HCT116 (cell line): ENCODE results near the gene EIF4G3. TPM values are rescaled to one million over a fixed set of nuclear protein-coding genes. Genes with fewer than 3 reads are reported as not detected.

Source experiments
- ATAC-seq: fragments of 200-7000 bp; cut with Tn5 transposase; 2 replicates; pipeline ENCODE4 v1.9.1; 2020; ENCODE audit warnings: mild to moderate bottlenecking, moderate library complexity
- BruUV-seq: library from RNA; stranded (reverse); fragments of 400-500 nt; replicated peaks from 2 replicates; lab custom pipeline; 2021; lab: Mats Ljungman, UMichigan
- CTCF ChIA-PET: fragments of 300-600 bp; sonication (Branson Sonifier 250); formaldehyde crosslinking; loops from one replicate; lab custom pipeline; 2021; ENCODE audit warnings: antibody characterized with exemption; lab: Charles Lee
- POLR2A ChIA-PET: fragments of 300-600, 350-600 bp; sonication (Branson Sonifier 250); formaldehyde crosslinking; loops from one replicate; lab custom pipeline; 2021; ENCODE audit warnings: antibody characterized with exemption; lab: Charles Lee
- RAD21 ChIA-PET, 2 experiments: fragments of 300-600 bp; sonication (Branson Sonifier 250); formaldehyde crosslinking; loops; one replicate each; lab custom pipeline; 2023; ENCODE audit warnings: low total read pairs in 2 of 2; ENCODE audit not compliant: uncharacterized antibody in 2 of 2, unreplicated experiment in 2 of 2, low non-redundant PET in 1 of 2; lab: Charles Lee
- DNase-seq: peaks from one replicate; pipeline ENCODE4 v3.0.0-alpha.2; 2010; ENCODE audit warnings: low read depth, low spot score
- H2AFZ ChIP-seq: fragments of 200-600 bp; shearing (Covaris generic), sonication (generic); 2 replicates; pipeline ENCODE4 v1.6.1; 2017; ENCODE audit warnings: low read depth, mixed run types, mixed read lengths, antibody characterized with exemption, low read length; ENCODE audit not compliant: poor library complexity, severe bottlenecking
- H3K27ac ChIP-seq: 2 replicates; pipeline ENCODE4 v1.5.1; 2012; ENCODE audit warnings: low read depth, low read length
- H3K27me3 ChIP-seq: fragments of 200-600 bp; sonication (generic); 2 replicates; pipeline ENCODE4 v1.6.1; 2016; ENCODE audit warnings: mixed run types, low read length, mixed read lengths; ENCODE audit not compliant: insufficient read depth
- H3K36me3 ChIP-seq, 2 experiments: fragments of 200-500 bp in 1 of 2; fragments of 200-600 bp in 1 of 2; sonication (Bioruptor generic) in 1 of 2; sonication (generic) in 1 of 2; 2 replicates each; pipeline versions ENCODE4 v1.5.1 to v1.6.1; 2014 to 2016; ENCODE audit warnings: low read length in 2 of 2, inconsistent platforms in 1 of 2, mixed read lengths in 1 of 2, mixed run types in 1 of 2; ENCODE audit not compliant: insufficient read depth in 2 of 2, control insufficient read depth in 1 of 2
- H3K4me1 ChIP-seq, 2 experiments: fragments of 200-600 bp in 1 of 2; sonication (generic) in 1 of 2; 2 replicates each; pipeline versions ENCODE4 v1.5.1 to v1.6.1; 2012 to 2017; ENCODE audit warnings: low read length in 2 of 2, inconsistent platforms in 1 of 2, mild to moderate bottlenecking in 1 of 2, mixed read lengths in 1 of 2, mixed run types in 1 of 2, moderate library complexity in 1 of 2; ENCODE audit not compliant: insufficient read depth in 2 of 2, control insufficient read depth in 1 of 2
- H3K4me2 ChIP-seq: fragments of 200-600 bp; sonication (generic); 2 replicates; pipeline ENCODE4 v1.6.1; 2017; ENCODE audit warnings: mixed run types, low read length, mixed read lengths
- H3K4me3 ChIP-seq, 2 experiments: fragments of 200-600 bp in 1 of 2; sonication (generic) in 1 of 2; replicated peaks in 1 of 2; 2 replicates each; pipeline ENCODE4 v1.5.1; 2011 to 2016; ENCODE audit warnings: low read length in 2 of 2, control low read depth in 1 of 2, low read depth in 1 of 2, mild to moderate bottlenecking in 1 of 2, mixed read lengths in 1 of 2, mixed run types in 1 of 2
- H3K79me2 ChIP-seq: fragments of 200-600 bp; sonication (generic); 2 replicates; pipeline ENCODE4 v1.6.1; 2017; ENCODE audit warnings: mild to moderate bottlenecking, mixed run types, low read length, moderate library complexity, mixed read lengths; ENCODE audit not compliant: insufficient read depth
- H3K9ac ChIP-seq: fragments of 200-600 bp; sonication (generic); 2 replicates; pipeline ENCODE4 v1.6.1; 2016; ENCODE audit warnings: low read length, mixed read lengths
- H3K9me2 ChIP-seq: fragments of 200-600 bp; sonication (generic), shearing (Covaris generic); 2 replicates; pipeline ENCODE4 v1.6.1; 2017; ENCODE audit warnings: mixed run types, mild to moderate bottlenecking, moderate library complexity; ENCODE audit not compliant: insufficient read depth
- H3K9me3 ChIP-seq, 2 experiments: fragments of 200-500 bp in 1 of 2; fragments of 200-600 bp in 1 of 2; sonication (Bioruptor generic) in 1 of 2; sonication (generic) in 1 of 2; 2 replicates each; pipeline ENCODE4 v1.6.1; 2014 to 2017; ENCODE audit warnings: low read length in 2 of 2, mixed read lengths in 2 of 2, inconsistent platforms in 1 of 2, low read depth in 1 of 2, mild to moderate bottlenecking in 1 of 2, mixed run types in 1 of 2, moderate library complexity in 1 of 2; ENCODE audit not compliant: control insufficient read depth in 1 of 2, insufficient read depth in 1 of 2
- H4K20me1 ChIP-seq: fragments of 200-600 bp; sonication (generic), shearing (Covaris generic); 2 replicates; pipeline ENCODE4 v1.6.1; 2017; ENCODE audit warnings: mixed run types, mild to moderate bottlenecking, moderate library complexity; ENCODE audit not compliant: insufficient read depth
- EZH2 ChIP-seq: fragments of 200-600 bp; sonication (generic); IDR thresholded peaks from 2 replicates; pipeline ENCODE4 v1.6.1; 2017; ENCODE audit warnings: antibody characterized with exemption, mixed run types
- EZH2phosphoT487 ChIP-seq: fragments of 200-600 bp; IDR thresholded peaks from 2 replicates; pipeline ENCODE4 v1.6.1; 2018; ENCODE audit warnings: antibody characterized with exemption, borderline replicate concordance
- FOSL1 ChIP-seq: IDR thresholded peaks from 2 replicates; pipeline ENCODE4 v1.6.1; 2012; ENCODE audit warnings: low read depth
- POLR2A ChIP-seq: IDR thresholded peaks from 2 replicates; pipeline ENCODE4 v1.7.0; 2011; ENCODE audit warnings: borderline replicate concordance; ENCODE audit not compliant: insufficient read depth, insufficient read length; ENCODE audit errors: extremely low read depth
- POLR2AphosphoS5 ChIP-seq: IDR thresholded peaks from 2 replicates; pipeline ENCODE4 v1.6.1; 2011; ENCODE audit warnings: mild to moderate bottlenecking, low read depth, low read length, moderate library complexity
- SIN3A ChIP-seq: IDR thresholded peaks from 2 replicates; pipeline ENCODE4 v1.6.1; 2012; ENCODE audit warnings: low read depth
- SRF ChIP-seq: IDR thresholded peaks from 2 replicates; pipeline ENCODE4 v1.6.1; 2012; ENCODE audit warnings: low read depth
- ZFX ChIP-seq: fragments of 450-650 bp; IDR thresholded peaks from 2 replicates; pipeline ENCODE4 v1.6.1; 2017
- ZNF274 ChIP-seq: fragments of 200-500 bp; sonication (Bioruptor generic); IDR thresholded peaks from 2 replicates; pipeline ENCODE4 v1.6.1; 2014; ENCODE audit warnings: mild to moderate bottlenecking, low read depth, low read length, inconsistent platforms
- intact Hi-C: fragments of 100-400 bp; cut with micrococcal nuclease; formaldehyde crosslinking; loops from 2 replicates; pipeline ENCODE4 v1.10.0; 2022
- total RNA-seq: library from RNA; stranded (reverse); gene quantifications from one replicate; pipeline ENCODE4 v1.2.1, GENCODE V29; 2021; ENCODE audit not compliant: unreplicated experiment
- TF ChIP-seq, protein P1 (sequence below): IDR thresholded peaks from 2 replicates; pipeline ENCODE4 v1.6.1; 2012; ENCODE audit warnings: low read depth
- TF ChIP-seq, protein P2 (sequence below): IDR thresholded peaks from 2 replicates; pipeline ENCODE4 v1.6.1; 2012
- TF ChIP-seq, protein P3 (sequence below): IDR thresholded peaks from 2 replicates; pipeline ENCODE4 v1.6.1; 2012
- TF ChIP-seq, protein P4 (sequence below), 3 experiments: fragments of 200-600 bp in 1 of 3; sonication (generic) in 1 of 3; IDR thresholded peaks in 2 of 3; conservative IDR thresholded peaks in 1 of 3; 2 replicates each; pipeline ENCODE4 v1.5.1; 2012 to 2017; ENCODE audit warnings: low read depth in 2 of 3, low read length in 2 of 3, antibody characterized with exemption in 1 of 3, borderline replicate concordance in 1 of 3, control low read depth in 1 of 3, mild to moderate bottlenecking in 1 of 3, mixed read lengths in 1 of 3, mixed run types in 1 of 3, moderate library complexity in 1 of 3; ENCODE audit not compliant: insufficient read depth in 1 of 3
- TF ChIP-seq, protein P5 (sequence below): IDR thresholded peaks from 2 replicates; pipeline ENCODE4 v1.6.1; 2011; ENCODE audit warnings: mild to moderate bottlenecking, low read length, moderate library complexity; ENCODE audit not compliant: insufficient replicate concordance; ENCODE audit errors: extremely low read depth

The EIF4G3 gene
- total RNA-seq, 1 experiment from 2014 or later = 40.1 TPM

DNA sequence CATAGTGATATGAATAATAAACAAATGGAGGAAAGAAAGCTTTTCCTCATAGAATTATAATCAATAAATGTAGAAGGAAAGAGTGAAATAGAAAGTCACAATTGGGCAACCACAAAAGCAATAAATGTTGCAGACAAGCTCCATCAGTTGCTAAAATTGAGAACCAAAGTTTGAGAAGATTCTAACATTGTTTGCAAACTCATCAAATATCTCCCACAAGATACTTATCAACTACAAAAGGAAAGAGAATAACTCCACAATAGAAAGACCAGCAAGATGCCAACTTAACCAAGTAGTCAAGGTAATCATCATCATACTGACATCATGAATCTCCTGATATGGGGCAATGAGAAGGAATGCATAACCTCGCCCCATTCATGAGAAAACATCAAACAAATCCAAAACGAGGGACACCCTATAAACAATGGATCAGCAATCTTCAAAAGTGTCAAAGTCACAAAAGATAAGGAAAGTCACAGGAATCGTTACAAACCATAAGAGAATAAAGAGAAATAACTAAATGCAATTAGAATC, 16.4 kb downstream of the EIF4G3 start:
- DNase-seq (no peak), ATAC-seq (no peak)
- no peak overlapping the region for H3K9ac ChIP-seq
- POLR2A ChIA-PET = no interaction called here
- H4K20me1 ChIP-seq = no peaks in the 10 kb centered on the region
- H3K9me2 ChIP-seq = no peaks in the 10 kb centered on the region
- CTCF ChIA-PET = no interaction called here
- RAD21 ChIA-PET = no interaction called here
- BruUV-seq = no TSS peak
- intact Hi-C loops = no loop called here
- H3K4me2 ChIP-seq = no peak overlapping the region
- H2AFZ ChIP-seq = no peak overlapping the region
- peaks cover 32% of the 10 kb centered on the region for H3K79me2 ChIP-seq
- no peak overlapping the region for H3K27ac ChIP-seq
- H3K4me1 ChIP-seq = no peaks in the 10 kb centered on the region; a peak in 1 of 4 replicates
- H3K27me3 ChIP-seq = no peaks in the 10 kb centered on the region
- no peak for TF ChIP-seq SRF
- TF ChIP-seq, protein P1, sequence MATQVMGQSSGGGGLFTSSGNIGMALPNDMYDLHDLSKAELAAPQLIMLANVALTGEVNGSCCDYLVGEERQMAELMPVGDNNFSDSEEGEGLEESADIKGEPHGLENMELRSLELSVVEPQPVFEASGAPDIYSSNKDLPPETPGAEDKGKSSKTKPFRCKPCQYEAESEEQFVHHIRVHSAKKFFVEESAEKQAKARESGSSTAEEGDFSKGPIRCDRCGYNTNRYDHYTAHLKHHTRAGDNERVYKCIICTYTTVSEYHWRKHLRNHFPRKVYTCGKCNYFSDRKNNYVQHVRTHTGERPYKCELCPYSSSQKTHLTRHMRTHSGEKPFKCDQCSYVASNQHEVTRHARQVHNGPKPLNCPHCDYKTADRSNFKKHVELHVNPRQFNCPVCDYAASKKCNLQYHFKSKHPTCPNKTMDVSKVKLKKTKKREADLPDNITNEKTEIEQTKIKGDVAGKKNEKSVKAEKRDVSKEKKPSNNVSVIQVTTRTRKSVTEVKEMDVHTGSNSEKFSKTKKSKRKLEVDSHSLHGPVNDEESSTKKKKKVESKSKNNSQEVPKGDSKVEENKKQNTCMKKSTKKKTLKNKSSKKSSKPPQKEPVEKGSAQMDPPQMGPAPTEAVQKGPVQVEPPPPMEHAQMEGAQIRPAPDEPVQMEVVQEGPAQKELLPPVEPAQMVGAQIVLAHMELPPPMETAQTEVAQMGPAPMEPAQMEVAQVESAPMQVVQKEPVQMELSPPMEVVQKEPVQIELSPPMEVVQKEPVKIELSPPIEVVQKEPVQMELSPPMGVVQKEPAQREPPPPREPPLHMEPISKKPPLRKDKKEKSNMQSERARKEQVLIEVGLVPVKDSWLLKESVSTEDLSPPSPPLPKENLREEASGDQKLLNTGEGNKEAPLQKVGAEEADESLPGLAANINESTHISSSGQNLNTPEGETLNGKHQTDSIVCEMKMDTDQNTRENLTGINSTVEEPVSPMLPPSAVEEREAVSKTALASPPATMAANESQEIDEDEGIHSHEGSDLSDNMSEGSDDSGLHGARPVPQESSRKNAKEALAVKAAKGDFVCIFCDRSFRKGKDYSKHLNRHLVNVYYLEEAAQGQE = no peak
- TF ChIP-seq ZFX = no peak
- TF ChIP-seq, protein P2, sequence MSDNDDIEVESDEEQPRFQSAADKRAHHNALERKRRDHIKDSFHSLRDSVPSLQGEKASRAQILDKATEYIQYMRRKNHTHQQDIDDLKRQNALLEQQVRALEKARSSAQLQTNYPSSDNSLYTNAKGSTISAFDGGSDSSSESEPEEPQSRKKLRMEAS = no peak
- no peak for TF ChIP-seq SIN3A
- no peak for TF ChIP-seq POLR2AphosphoS5
- no peak for TF ChIP-seq EZH2
- TF ChIP-seq, protein P3, sequence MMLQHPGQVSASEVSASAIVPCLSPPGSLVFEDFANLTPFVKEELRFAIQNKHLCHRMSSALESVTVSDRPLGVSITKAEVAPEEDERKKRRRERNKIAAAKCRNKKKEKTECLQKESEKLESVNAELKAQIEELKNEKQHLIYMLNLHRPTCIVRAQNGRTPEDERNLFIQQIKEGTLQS = no peak
- no peak for TF ChIP-seq FOSL1
- TF ChIP-seq, protein P4, sequence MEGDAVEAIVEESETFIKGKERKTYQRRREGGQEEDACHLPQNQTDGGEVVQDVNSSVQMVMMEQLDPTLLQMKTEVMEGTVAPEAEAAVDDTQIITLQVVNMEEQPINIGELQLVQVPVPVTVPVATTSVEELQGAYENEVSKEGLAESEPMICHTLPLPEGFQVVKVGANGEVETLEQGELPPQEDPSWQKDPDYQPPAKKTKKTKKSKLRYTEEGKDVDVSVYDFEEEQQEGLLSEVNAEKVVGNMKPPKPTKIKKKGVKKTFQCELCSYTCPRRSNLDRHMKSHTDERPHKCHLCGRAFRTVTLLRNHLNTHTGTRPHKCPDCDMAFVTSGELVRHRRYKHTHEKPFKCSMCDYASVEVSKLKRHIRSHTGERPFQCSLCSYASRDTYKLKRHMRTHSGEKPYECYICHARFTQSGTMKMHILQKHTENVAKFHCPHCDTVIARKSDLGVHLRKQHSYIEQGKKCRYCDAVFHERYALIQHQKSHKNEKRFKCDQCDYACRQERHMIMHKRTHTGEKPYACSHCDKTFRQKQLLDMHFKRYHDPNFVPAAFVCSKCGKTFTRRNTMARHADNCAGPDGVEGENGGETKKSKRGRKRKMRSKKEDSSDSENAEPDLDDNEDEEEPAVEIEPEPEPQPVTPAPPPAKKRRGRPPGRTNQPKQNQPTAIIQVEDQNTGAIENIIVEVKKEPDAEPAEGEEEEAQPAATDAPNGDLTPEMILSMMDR (IDR thresholded peaks at IDR 0.05 in 2 of 3, conservative IDR thresholded peaks at IDR 0.05 in 1 of 3; ENCODE audit: borderline replicate concordance in 1 of 3, insufficient read depth in 1 of 3, low read depth in 2 of 3, low read length in 2 of 3) = no peak
- no peak for TF ChIP-seq EZH2phosphoT487
- TF ChIP-seq POLR2A = no peak
- TF ChIP-seq, protein P5, sequence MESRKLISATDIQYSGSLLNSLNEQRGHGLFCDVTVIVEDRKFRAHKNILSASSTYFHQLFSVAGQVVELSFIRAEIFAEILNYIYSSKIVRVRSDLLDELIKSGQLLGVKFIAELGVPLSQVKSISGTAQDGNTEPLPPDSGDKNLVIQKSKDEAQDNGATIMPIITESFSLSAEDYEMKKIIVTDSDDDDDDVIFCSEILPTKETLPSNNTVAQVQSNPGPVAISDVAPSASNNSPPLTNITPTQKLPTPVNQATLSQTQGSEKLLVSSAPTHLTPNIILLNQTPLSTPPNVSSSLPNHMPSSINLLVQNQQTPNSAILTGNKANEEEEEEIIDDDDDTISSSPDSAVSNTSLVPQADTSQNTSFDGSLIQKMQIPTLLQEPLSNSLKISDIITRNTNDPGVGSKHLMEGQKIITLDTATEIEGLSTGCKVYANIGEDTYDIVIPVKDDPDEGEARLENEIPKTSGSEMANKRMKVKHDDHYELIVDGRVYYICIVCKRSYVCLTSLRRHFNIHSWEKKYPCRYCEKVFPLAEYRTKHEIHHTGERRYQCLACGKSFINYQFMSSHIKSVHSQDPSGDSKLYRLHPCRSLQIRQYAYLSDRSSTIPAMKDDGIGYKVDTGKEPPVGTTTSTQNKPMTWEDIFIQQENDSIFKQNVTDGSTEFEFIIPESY = no peak
- TF ChIP-seq ZNF274 = no peak
- no peak overlapping the region for H3K4me3 ChIP-seq
- H3K9me3 ChIP-seq = no peaks in the 10 kb centered on the region
- H3K36me3 ChIP-seq = no peaks in the 10 kb centered on the region
